Type B pancreatic cell (in vitro differentiated cells): ENCODE results near the gene SDCCAG8. TPM values are rescaled to one million over a fixed set of nuclear protein-coding genes. Genes with fewer than 3 reads are reported as not detected.

Experiments
- DNase-seq: peaks from one replicate; pipeline ENCODE4 v3.0.0; 2021; ENCODE audit warnings: mixed read lengths; ENCODE audit not compliant: unreplicated experiment; ENCODE audit errors: extremely low spot score
- H3K27ac Mint-ChIP-seq: 2 replicates; pipeline ENCODE4 v1.8.0; 2021; ENCODE audit warnings: mild to moderate bottlenecking, mixed read lengths
- H3K27me3 Mint-ChIP-seq: 2 replicates; pipeline ENCODE4 v1.8.0; 2021; ENCODE audit warnings: mixed read lengths
- H3K36me3 Mint-ChIP-seq: 2 replicates; pipeline ENCODE4 v1.8.0; 2021; ENCODE audit warnings: mixed read lengths
- H3K4me1 Mint-ChIP-seq: one replicate; pipeline ENCODE4 v1.8.0; 2021; ENCODE audit warnings: mixed read lengths; ENCODE audit not compliant: unreplicated experiment
- H3K4me3 Mint-ChIP-seq: 2 replicates; pipeline ENCODE4 v1.8.0; 2021; ENCODE audit warnings: mild to moderate bottlenecking, mixed read lengths
- H3K9me3 Mint-ChIP-seq: 2 replicates; pipeline ENCODE4 v1.8.0; 2021; ENCODE audit warnings: mixed read lengths
- total RNA-seq: library from RNA; stranded (reverse); gene quantifications from 2 replicates; pipeline ENCODE4 v1.2.1, GENCODE V29; 2021; ENCODE audit warnings: low replicate concordance
- TF ChIP-seq, protein P1 (sequence below): fragments of 200-600 bp; sonication (generic); conservative IDR thresholded peaks from 2 replicates; pipeline ENCODE4 v1.5.0; 2021; ENCODE audit warnings: antibody characterized with exemption, mild to moderate bottlenecking

SDCCAG8 gene
- total RNA-seq, 1 donor from 2014 or later = 26.0 TPM

DNA sequence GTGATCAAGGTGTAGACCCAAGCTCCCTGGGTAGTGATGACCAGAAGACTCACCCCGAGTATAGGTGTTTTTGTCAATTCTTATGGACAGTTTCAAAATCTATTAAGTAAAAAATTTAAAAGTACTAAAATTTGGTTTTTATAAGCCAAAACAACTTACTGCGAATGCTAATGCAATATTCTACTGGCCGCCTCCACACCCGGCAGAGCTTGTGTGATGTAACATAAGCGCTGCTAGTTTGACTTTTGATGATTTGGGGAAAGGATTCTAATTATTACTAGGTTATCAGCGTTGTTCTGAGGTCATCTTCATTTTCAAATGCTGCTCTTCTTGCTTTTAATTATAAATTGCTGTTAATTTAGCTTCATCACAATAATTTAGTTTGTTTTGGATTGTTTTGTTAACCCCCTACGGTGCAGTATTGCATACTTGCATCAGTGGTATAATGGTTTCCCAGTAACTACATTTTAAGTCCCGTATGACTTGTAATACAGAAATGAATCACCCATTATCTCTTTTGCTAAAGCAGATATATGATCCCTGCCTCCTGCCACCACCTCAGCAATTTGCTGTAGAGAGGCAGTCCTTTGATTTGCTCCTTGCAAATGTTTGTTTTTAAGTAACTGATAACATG, 178.0 kb downstream of the SDCCAG8 start:
- H3K27ac Mint-ChIP-seq = no peak overlapping the region
- no peak for DNase-seq

GRCh38 chr1:243434594-243434993, 178.8 kb downstream of the SDCCAG8 start:
- Mint-ChIP-seq H3K4me3 (no peak overlapping the region), H3K9me3 (no peaks in the 10 kb centered on the region), H3K36me3 (peaks cover 8% of the 10 kb centered on the region), H3K27me3 (no peaks in the 10 kb centered on the region), H3K4me1 (peaks cover 19% of the 10 kb centered on the region), H3K27ac (no peak overlapping the region)
- TF ChIP-seq, protein P1, sequence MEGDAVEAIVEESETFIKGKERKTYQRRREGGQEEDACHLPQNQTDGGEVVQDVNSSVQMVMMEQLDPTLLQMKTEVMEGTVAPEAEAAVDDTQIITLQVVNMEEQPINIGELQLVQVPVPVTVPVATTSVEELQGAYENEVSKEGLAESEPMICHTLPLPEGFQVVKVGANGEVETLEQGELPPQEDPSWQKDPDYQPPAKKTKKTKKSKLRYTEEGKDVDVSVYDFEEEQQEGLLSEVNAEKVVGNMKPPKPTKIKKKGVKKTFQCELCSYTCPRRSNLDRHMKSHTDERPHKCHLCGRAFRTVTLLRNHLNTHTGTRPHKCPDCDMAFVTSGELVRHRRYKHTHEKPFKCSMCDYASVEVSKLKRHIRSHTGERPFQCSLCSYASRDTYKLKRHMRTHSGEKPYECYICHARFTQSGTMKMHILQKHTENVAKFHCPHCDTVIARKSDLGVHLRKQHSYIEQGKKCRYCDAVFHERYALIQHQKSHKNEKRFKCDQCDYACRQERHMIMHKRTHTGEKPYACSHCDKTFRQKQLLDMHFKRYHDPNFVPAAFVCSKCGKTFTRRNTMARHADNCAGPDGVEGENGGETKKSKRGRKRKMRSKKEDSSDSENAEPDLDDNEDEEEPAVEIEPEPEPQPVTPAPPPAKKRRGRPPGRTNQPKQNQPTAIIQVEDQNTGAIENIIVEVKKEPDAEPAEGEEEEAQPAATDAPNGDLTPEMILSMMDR = no peak
- DNase-seq = no peak

More for the DNA sequence above, 178.0 kb downstream of the SDCCAG8 start:
- TF ChIP-seq, protein P1 = no peak
- Mint-ChIP-seq H3K27me3 (no peaks in the 10 kb centered on the region), H3K36me3 (peaks cover 9% of the 10 kb centered on the region), H3K4me1 (peaks cover 19% of the 10 kb centered on the region), H3K4me3 (no peak overlapping the region), H3K9me3 (no peaks in the 10 kb centered on the region)

GRCh38 chr1:243435836-243436235, 180.0 kb downstream of the SDCCAG8 start:
- H3K9me3 Mint-ChIP-seq = no peaks in the 10 kb centered on the region
- no peak for DNase-seq
- peaks cover 3% of the 10 kb centered on the region for H3K36me3 Mint-ChIP-seq
- no peak overlapping the region for H3K4me3 Mint-ChIP-seq
- H3K27ac Mint-ChIP-seq = no peak overlapping the region
- TF ChIP-seq, protein P1 = peak; percentile 54
- H3K27me3 Mint-ChIP-seq = no peaks in the 10 kb centered on the region
- H3K4me1 Mint-ChIP-seq = peaks cover 19% of the 10 kb centered on the region

DNA sequence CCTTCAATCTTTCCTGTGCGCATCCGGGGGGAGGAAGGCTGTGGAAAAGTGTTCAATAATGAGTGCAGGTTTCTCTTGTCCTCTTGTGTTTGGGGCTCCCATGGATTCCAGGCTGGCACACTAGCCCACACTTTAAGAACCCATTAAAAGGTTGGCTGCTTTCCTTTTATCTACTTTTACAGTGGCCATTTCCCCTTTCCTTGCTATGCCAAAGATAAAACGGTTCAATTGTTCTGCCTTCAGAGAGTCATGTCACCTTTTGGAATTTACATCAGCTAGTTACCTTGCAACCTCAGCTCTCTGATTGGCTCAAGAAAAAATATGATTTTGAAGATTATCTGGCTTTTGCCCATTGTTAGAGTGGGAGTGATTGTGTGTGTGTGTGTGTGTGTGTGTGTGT, 182.3 kb downstream of the SDCCAG8 start:
- H3K27ac Mint-ChIP-seq = no peak overlapping the region
- TF ChIP-seq, protein P1 = no peak
- no peak overlapping the region for H3K4me3 Mint-ChIP-seq
- peaks cover 12% of the 10 kb centered on the region for H3K4me1 Mint-ChIP-seq
- DNase-seq = no peak
- peaks cover 3% of the 10 kb centered on the region for H3K36me3 Mint-ChIP-seq
- H3K9me3 Mint-ChIP-seq = no peaks in the 10 kb centered on the region
- H3K27me3 Mint-ChIP-seq = no peaks in the 10 kb centered on the region

DNA sequence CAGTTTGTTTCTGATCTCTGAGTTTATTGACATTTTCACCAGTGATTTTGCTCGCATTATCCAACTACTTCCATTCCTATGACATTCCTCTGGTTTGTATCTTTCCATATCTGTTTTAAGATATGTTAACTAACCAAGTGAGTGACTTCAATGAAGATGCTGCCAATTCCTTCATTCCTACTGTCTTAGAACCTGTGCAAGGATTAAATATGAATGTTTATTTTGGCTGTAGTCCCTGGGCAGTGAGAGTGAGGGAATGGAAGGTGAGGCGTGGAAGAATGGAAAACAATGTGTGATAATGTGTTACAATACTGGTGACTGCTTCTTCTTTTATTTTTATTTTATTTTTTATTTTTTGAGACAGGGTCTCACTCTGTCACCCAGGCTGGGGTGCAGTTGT, 183.0 kb downstream of the SDCCAG8 start:
- TF ChIP-seq, protein P1 = no peak
- no peak overlapping the region for H3K4me3 Mint-ChIP-seq
- H3K27ac Mint-ChIP-seq = no peak overlapping the region
- peaks cover 3% of the 10 kb centered on the region for H3K36me3 Mint-ChIP-seq
- DNase-seq = no peak
- peaks cover 6% of the 10 kb centered on the region for H3K4me1 Mint-ChIP-seq
- no peaks in the 10 kb centered on the region for H3K27me3 Mint-ChIP-seq
- no peaks in the 10 kb centered on the region for H3K9me3 Mint-ChIP-seq
